Measurements from ENCODE around the gene MCU. TPM values are rescaled to one million over a fixed set of nuclear protein-coding genes. Genes with fewer than 3 reads are reported as not detected.

Gene MCU
- total and polyA plus RNA-seq, 2 experiments from 2014 or later = 31.6 to 41.7 TPM

DNA sequence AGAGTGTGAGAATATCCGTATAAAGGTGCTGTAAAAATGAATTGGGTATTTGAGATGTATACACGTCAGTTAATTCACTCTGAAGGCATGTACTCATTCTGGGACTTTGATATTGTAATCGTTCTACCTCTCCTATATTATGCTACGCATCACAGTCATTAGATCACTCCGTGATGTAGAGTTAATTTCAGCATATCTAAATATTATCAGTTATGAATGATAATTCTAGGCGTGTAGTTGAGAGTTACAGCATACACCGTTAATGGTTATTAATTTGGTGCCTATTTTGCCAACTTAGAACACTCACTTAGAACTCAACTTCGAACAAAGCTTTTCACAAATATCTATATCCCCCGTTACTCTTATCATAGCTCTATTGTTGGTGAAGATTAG, 477 bp upstream of the MCU start:
- Histone ChIP-seq H3K27me3 (no peaks in the 10 kb centered on the region), H3K9me3 (ENCODE audit: low read depth) (no peaks in the 10 kb centered on the region), H3K4me3 (peak overlapping the region; percentile 34), H3K4me1 (ENCODE audit: insufficient read depth) (peaks cover 14% of the 10 kb centered on the region), H3K79me2 (peaks cover 42% of the 10 kb centered on the region), H3K4me2 (peak overlapping the region; percentile 75), H3K36me3 (replicated peaks; ENCODE audit: insufficient read depth, low read depth) (no peaks in the 10 kb centered on the region), H3K9me2 (replicated peaks; ENCODE audit: insufficient read depth) (no peaks in the 10 kb centered on the region), H3K27ac (no peak overlapping the region), H4K20me1 (ENCODE audit: insufficient read depth, poor library complexity, severe bottlenecking) (peaks cover 16% of the 10 kb centered on the region), H2AFZ (peak overlapping the region; percentile 22)
- WGBS (ENCODE audit: low lambda C conversion rate, missing lambda C conversion rate) = 54% methylated on average over 9 of the region's 9 CpGs
- TF ChIP-seq EZH2phosphoT487 (IDR thresholded peaks at IDR 0.05; ENCODE audit: low read depth, severe bottlenecking, unreplicated experiment) (no peak), EZH2 (IDR thresholded peaks at IDR 0.05; ENCODE audit: borderline replicate concordance) (no peak)
- TF ChIP-seq, protein P1, sequence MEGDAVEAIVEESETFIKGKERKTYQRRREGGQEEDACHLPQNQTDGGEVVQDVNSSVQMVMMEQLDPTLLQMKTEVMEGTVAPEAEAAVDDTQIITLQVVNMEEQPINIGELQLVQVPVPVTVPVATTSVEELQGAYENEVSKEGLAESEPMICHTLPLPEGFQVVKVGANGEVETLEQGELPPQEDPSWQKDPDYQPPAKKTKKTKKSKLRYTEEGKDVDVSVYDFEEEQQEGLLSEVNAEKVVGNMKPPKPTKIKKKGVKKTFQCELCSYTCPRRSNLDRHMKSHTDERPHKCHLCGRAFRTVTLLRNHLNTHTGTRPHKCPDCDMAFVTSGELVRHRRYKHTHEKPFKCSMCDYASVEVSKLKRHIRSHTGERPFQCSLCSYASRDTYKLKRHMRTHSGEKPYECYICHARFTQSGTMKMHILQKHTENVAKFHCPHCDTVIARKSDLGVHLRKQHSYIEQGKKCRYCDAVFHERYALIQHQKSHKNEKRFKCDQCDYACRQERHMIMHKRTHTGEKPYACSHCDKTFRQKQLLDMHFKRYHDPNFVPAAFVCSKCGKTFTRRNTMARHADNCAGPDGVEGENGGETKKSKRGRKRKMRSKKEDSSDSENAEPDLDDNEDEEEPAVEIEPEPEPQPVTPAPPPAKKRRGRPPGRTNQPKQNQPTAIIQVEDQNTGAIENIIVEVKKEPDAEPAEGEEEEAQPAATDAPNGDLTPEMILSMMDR (IDR thresholded peaks at IDR 0.05; ENCODE audit: poor library complexity) = no peak
- DNase-seq (ENCODE audit: low spot score) = no peak

GRCh38 chr10:72692744-72692993, 726 bp downstream of the MCU start:
- no peaks in the 10 kb centered on the region for H3K27me3 ChIP-seq
- peak overlapping the region; percentile 93 for H3K4me2 ChIP-seq
- peak overlapping the region; percentile 77 for H3K4me3 ChIP-seq
- peak overlapping the region; percentile 87 for H3K27ac ChIP-seq
- H3K36me3 ChIP-seq (replicated peaks; ENCODE audit: insufficient read depth, low read depth) = no peaks in the 10 kb centered on the region
- no peak for DNase-seq (ENCODE audit: low spot score)
- WGBS (ENCODE audit: low lambda C conversion rate, missing lambda C conversion rate) = 2% methylated on average over 11 of the region's 11 CpGs
- H3K4me1 ChIP-seq (ENCODE audit: insufficient read depth) = peaks cover 10% of the 10 kb centered on the region
- H3K9me2 ChIP-seq (replicated peaks; ENCODE audit: insufficient read depth) = no peaks in the 10 kb centered on the region
- peak overlapping the region; percentile 65 for H2AFZ ChIP-seq
- TF ChIP-seq, protein P1 (IDR thresholded peaks at IDR 0.05; ENCODE audit: poor library complexity) = no peak
- TF ChIP-seq EZH2 (IDR thresholded peaks at IDR 0.05; ENCODE audit: borderline replicate concordance) (no peak), EZH2phosphoT487 (IDR thresholded peaks at IDR 0.05; ENCODE audit: low read depth, severe bottlenecking, unreplicated experiment) (no peak)
- no peaks in the 10 kb centered on the region for H3K9me3 ChIP-seq (ENCODE audit: low read depth)
- H3K79me2 ChIP-seq = peaks cover 54% of the 10 kb centered on the region
- peaks cover 16% of the 10 kb centered on the region for H4K20me1 ChIP-seq (ENCODE audit: insufficient read depth, poor library complexity, severe bottlenecking)

GRCh38 chr10:72692994-72693781, 1.2 kb downstream of the MCU start:
- WGBS (ENCODE audit: low lambda C conversion rate, missing lambda C conversion rate) = 13% methylated on average over 8 of the region's 8 CpGs
- H3K4me2 ChIP-seq = peak overlapping the region; percentile 93
- H3K79me2 ChIP-seq = peaks cover 59% of the 10 kb centered on the region
- H3K27ac ChIP-seq = peak overlapping the region; percentile 87
- no peaks in the 10 kb centered on the region for H3K27me3 ChIP-seq
- TF ChIP-seq EZH2 (IDR thresholded peaks at IDR 0.05; ENCODE audit: borderline replicate concordance) (no peak), EZH2phosphoT487 (IDR thresholded peaks at IDR 0.05; ENCODE audit: low read depth, severe bottlenecking, unreplicated experiment) (no peak)
- TF ChIP-seq, protein P1 (IDR thresholded peaks at IDR 0.05; ENCODE audit: poor library complexity) = no peak
- no peaks in the 10 kb centered on the region for H3K36me3 ChIP-seq (replicated peaks; ENCODE audit: insufficient read depth, low read depth)
- H3K4me3 ChIP-seq = peak overlapping the region; percentile 77
- H3K9me2 ChIP-seq (replicated peaks; ENCODE audit: insufficient read depth) = no peaks in the 10 kb centered on the region
- peaks cover 7% of the 10 kb centered on the region for H3K4me1 ChIP-seq (ENCODE audit: insufficient read depth)
- H4K20me1 ChIP-seq (ENCODE audit: insufficient read depth, poor library complexity, severe bottlenecking) = peaks cover 16% of the 10 kb centered on the region
- no peaks in the 10 kb centered on the region for H3K9me3 ChIP-seq (ENCODE audit: low read depth)
- peak overlapping the region; percentile 65 for H2AFZ ChIP-seq
- peak; percentile 14 for DNase-seq (ENCODE audit: low spot score)
